AG10803 (cell line): ENCODE data around the gene MAP3K4.

Source experiments
- DNase-seq: peaks from one replicate; pipeline ENCODE4 v3.0.0; 2010; ENCODE audit warnings: low read depth
- H3K4me3 ChIP-seq: 2 replicates; pipeline ENCODE4 v1.5.1; 2011; ENCODE audit warnings: mild to moderate bottlenecking, low read length, control low read depth
- TF ChIP-seq, protein P1 (sequence below): conservative IDR thresholded peaks from 2 replicates; pipeline ENCODE4 v1.5.1; 2011; ENCODE audit warnings: mild to moderate bottlenecking, low read length, control low read depth, inconsistent platforms

Gene MAP3K4

GRCh38 chr6:161003336-161003735 is 11.8 kb downstream of the MAP3K4 start:
- no peak overlapping the region for H3K4me3 ChIP-seq
- TF ChIP-seq, protein P1, sequence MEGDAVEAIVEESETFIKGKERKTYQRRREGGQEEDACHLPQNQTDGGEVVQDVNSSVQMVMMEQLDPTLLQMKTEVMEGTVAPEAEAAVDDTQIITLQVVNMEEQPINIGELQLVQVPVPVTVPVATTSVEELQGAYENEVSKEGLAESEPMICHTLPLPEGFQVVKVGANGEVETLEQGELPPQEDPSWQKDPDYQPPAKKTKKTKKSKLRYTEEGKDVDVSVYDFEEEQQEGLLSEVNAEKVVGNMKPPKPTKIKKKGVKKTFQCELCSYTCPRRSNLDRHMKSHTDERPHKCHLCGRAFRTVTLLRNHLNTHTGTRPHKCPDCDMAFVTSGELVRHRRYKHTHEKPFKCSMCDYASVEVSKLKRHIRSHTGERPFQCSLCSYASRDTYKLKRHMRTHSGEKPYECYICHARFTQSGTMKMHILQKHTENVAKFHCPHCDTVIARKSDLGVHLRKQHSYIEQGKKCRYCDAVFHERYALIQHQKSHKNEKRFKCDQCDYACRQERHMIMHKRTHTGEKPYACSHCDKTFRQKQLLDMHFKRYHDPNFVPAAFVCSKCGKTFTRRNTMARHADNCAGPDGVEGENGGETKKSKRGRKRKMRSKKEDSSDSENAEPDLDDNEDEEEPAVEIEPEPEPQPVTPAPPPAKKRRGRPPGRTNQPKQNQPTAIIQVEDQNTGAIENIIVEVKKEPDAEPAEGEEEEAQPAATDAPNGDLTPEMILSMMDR: no peak
- DNase-seq: peak; percentile 18

- H3K4me3 ChIP-seq: no peak overlapping the region
- DNase-seq: no peak
- TF ChIP-seq, protein P1: no peak
These were observed 16.7 kb downstream of the MAP3K4 start for GRCh38 chr6:161008245-161008644.

DNA sequence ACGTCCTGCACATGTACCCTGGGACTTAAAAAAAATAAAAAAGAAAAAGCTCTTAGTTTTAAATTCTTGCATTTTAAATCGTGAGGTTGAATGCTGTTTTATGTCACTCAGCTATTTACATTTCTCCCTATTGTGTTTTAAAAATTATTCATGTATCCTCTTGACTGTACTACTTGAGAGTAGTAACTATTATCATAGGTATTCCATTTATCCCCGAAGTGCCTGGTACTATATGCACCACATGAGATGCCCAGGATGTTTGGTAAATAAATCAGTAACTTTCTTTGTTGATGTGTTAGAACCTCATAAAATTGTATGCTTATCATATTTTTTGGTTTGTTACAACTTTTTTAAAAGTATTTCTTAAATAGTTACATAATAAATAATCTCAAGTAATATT is 18.4 kb downstream of the MAP3K4 start:
- TF ChIP-seq, protein P1: no peak
- H3K4me3 ChIP-seq: no peak overlapping the region

DNA sequence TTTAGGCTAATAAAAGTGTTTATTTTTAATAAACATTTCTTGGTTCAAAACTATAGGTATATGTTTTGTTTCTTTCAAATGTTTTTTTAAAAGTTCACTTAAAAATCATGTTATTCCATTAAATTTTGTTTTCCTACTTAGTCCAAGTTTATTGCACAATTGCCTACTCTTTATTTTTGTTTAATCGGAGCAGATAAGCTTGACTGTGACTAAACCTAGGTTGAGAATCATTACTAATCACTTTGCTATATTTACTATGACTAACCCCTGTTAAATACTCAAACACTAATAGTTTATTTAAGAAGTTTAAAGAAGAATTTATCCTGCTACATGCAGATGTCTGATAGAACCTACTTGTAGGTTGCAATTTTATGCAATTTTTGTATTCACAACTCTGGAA is 18.8 kb downstream of the MAP3K4 start:
- TF ChIP-seq, protein P1: no peak
- H3K4me3 ChIP-seq: no peak overlapping the region
- DNase-seq: peak; percentile 39

More for the DNA sequence above, 18.4 kb downstream of the MAP3K4 start:
- no peak for DNase-seq

GRCh38 chr6:161011492-161012480 is 20.2 kb downstream of the MAP3K4 start:
- TF ChIP-seq, protein P1: no peak
- no peak for DNase-seq
- H3K4me3 ChIP-seq: no peak overlapping the region

- H3K4me3 ChIP-seq: no peak overlapping the region
- DNase-seq: no peak
These were observed 22.1 kb downstream of the MAP3K4 start for GRCh38 chr6:161013695-161014094.

More at GRCh38 chr6:161013695-161014094, 22.1 kb downstream of the MAP3K4 start:
- TF ChIP-seq, protein P1: no peak
